Endothelial cell of hepatic sinusoid (primary cell): ENCODE measurements around the gene CD14.
"Not testable (repeated sequence)": the region's sequence is repeated elsewhere in the genome, so short reads cannot be mapped to it uniquely, and the experiment has no call there.

Experiments
- in situ Hi-C: cut with HindIII; loops from 2 replicates; pipeline ENCODE4 v1.10.0; 2017; ENCODE audit warnings: low sequenced_read_pairs

CD14 gene

DNA sequence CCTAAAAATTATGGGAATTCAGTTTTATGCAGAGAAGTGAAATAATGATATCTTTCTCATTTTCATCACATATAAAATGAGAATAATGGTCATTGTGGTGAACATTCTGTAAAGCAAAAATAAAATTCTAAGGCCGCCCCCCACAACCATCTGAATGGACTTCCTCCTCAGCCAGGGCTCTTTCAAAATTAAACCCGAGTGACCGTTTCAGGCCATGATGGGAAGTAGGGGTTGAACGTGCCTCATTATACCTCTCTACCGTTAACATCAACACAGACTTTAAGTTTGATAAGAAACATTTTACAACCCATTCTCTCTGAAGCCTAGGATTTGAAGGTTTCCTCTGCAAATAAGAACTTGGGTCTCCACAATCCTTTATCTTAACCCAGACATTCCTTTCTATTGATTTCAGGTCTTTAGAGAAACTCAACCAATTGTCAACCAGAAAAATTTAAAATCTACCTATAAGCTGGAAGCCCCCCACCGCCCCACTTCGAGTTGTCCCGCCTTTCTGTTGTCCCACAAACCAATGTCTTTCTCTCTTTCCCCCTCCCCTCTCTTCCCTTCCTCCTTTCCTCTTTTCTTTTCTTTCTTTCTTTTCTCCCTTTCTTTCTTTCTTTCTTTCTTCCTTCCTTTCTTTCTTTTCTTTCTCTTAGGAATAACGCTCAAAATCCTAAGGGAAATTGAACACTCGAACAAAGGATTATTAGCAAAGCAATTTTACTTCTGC lies 4.6 kb upstream of the CD14 start:
- in situ Hi-C loops: no loop called here

DNA sequence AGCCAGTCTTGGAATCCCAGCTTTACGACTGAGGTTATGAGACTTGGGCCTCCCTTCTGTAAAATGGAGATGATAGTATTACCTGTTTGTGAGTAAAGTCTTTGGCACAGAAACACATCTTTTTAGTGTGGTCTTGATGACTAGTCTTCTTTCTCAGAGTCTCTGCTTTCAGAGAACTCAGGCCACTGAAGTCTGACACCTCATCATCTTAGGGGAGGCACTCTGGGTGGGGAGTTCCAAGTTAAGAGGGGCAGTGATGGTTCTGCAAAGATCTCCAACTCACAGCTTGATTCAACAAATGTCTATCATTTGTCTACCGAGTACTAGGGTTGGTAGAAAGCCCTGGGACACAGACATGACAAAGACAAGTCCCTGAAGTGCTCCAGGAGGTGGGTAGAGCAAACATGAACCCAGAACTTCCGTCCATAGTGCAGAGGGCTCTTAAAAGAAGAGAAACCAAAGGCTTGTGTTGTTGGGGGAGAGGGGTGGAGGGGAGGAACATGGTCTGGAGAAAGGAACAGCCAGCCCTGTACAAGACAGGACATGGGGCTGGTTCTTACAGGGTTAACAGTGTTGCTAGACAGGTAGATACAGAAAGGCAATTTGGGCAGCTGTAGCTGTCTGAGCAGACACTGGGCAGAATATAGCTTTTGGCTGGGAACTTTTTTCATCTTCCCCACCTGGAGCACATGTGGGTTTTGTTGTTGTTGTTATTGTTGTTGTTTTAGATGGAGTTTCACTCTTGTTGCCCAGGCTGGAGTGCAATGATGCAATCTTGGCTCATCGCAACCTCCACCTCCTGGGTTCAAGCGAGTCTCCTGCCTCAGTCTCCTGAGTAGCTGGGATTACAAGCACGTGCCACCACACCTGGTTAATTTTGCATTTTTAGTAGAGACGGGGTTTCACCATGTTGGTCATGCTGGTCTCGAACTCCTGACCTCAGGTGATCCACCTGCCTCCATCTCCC lies 2.6 kb upstream of the CD14 start:
- in situ Hi-C loops: no loop called here

DNA sequence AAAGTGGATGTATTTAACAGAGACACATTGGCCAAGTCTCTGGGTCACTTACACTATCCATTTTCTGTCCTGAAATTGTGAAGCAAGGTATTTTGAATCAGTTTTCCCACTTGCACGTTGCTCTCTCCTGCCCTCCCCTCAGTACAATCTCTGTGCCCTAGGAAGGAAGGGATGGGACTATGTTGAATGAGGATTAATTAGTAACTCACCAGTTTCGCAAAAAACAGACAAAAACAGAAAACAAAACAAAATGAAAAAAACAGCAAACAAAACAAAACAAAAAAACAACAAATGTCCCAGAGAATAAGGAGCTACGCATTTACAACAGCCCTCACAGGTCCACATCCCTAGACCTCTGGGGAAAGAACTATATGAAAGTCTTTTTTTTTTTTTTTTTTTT lies 1.1 kb upstream of the CD14 start:
- in situ Hi-C loops: no loop called here

DNA sequence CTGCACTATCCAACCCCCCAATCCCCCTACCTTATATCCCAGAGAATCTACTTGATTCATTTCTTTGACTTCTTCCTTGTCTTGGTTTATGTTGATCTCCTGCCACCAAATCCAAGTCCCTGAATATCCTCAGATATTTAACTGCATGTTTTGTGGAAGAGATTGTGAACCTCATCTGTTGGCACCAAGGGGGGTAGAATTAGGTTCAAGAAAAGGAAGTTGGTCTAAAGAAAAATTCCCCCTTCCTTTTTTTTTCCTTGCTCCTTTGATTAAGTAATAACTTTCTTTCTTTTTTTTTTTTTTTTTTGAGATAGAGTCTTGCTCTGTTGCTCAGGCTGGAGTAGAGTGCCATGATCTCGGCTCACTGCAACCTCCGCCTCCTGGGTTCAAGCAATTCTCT lies 526 bp upstream of the CD14 start:
- in situ Hi-C loops: no loop called here

DNA sequence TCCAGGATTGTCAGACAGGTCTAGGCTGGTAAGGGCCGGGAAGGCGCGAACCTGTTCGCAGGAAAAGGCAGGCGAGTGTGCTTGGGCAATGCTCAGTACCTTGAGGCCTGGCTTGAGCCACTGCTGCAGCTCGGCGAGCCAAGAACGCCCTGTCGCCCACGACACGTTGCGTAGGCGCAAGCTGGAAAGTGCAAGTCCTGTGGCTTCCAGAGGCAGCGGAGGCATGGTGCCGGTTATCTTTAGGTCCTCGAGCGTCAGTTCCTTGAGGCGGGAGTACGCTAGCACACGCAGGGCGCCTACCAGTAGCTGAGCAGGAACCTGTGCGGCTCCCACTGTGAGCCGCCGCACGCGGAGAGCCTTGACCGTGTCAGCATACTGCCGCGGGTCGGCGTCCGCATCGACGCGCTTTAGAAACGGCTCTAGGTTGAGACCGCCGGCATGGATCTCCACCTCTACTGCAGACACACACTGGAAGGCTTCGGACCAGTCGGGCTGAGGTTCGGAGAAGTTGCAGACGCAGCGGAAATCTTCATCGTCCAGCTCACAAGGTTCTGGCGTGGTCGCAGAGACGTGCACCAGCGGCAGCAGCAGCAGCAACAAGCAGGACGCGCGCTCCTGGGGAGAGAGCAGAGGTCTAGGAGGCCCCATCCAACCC lies 482 bp downstream of the CD14 start:
- in situ Hi-C loops: no loop called here

DNA sequence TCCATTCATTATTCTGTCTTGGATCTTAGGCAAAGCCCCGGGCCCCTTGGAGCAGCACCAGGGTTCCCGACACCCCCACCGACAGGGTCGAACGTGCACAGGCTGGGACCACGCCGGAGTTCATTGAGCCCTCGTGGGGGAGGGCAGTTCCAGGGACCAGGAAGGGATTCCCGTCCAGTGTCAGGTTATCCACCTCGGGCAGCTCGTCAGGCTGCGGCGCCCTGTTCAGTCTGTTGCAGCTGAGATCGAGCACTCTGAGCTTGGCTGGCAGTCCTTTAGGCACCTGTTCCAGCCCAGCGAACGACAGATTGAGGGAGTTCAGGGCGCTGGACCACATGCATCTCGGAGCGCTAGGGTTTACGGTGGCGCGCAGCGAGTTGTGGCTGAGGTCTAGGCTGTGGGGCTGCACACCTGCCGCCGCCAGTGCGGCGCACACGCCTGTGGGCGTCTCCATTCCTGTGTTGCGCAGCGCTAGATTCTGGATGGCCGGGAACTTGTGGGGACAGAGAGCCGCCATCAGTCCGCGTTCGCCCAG lies 1.1 kb downstream of the CD14 start:
- in situ Hi-C loops: no loop called here

DNA sequence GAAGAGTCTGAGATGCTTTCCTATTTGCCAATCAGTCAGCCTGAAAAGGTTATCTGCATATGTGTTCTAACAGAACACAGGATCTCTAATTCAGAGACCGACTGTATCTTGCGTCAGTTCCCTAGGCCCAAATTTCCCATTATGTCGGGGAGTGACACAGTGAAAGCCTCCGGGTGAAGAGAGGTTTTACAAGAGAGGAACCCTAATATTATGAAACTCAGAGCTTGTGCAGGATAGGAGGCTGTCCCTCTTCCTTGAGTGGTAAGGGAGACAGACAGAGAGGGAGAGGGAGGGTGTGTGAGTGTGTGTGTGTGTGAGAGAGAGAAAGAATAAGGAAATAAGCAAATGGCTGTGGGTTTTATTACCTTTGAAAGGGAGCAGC lies 1.9 kb downstream of the CD14 start:
- in situ Hi-C loops: no loop called here

DNA sequence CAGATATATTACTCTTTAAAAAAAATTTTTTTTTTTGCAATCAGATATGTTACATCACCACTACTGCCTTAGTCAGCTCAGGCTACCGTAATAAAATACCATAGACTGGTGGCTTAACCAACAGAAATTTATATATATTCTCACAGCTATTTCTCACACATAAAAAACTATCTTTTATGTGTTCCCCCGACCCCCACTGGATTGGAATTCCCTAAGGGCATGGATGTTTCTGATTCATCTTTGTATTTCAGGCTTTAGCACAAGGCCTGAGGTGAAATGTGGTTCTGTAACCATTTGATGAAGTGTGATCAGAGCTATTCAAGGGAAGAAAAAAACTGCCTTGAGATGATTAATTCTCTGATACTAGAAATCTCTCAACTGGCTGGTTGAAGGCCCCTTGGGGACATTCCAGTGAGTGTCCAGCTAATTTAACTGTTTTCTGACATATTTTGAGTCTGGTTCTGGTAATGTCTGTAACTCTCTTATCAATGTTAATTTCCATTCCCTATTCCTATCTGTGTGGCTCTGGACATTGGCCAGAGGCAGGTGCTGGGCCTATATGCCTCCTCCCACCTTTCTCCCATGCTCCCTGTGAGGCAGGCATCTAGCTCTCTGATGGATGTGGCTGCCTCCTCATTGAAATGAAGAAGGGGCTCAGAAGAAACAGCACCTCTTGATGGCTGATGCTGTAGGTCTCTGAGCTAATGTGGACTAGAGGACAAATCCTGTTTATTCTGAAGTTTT lies 2.5 kb downstream of the CD14 start:
- in situ Hi-C loops: no loop called here

DNA sequence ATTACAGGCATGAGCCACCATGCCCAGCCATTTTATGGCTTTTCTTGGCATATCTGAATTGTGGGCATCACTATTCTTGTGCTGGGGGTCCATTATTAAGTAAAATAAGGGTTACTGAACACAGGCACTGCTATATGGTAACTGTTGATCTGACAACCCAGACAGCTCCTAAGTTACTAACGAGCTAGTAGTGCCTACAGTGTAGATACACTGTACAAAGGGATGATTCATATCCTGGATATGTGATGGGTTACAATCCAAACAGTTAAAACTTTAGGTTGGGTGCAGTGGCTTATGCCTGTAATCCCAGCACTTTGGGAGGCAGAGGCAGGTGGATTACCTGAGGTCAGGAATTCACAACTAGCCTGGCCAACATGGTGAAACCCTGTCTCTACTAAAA lies 4.3 kb downstream of the CD14 start:
- in situ Hi-C loops: loop anchor here (5.0 kb wide), 1 partner anchor 49 kb away; no protein-coding TSS in a partner anchor

DNA sequence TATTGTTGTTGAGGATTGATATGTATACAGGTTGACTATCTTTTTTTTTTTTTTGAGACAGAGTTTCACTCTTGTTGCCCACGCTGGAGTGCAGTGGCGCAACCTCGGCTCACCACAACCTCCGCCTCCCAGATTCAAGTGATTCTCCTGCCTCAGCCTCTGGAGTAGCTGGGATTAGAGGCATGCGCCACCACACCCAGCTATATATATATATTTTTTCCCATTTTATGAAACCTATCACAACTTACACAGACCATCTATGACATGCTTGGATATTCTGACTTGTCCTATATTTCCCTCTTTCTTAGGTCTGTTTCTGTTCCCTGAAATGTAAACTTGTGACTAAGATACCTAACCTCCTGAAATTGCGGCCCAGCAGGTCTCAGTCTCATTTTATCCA lies 5.0 kb downstream of the CD14 start:
- in situ Hi-C loops: loop anchor here (5.0 kb wide), 1 partner anchor 49 kb away; no protein-coding TSS in a partner anchor

DNA sequence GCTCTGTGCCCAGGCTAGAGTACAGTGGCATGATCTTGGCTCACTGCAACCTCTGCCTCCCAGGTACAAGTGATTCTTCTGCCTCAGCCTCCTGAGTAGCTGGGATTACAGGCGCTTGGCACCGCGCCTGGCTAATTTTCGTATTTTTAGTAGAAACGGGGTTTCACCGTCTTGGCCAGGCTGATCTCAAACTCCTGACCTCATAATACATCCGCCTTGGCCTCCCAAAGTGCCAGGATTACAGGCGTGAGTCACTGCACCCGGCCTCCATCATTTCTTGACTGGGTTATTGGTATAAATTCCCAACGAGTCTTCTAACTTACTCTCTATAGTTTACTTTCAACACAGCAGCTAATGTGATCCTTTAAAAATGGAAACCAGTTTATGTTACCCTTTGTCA lies 8.1 kb downstream of the CD14 start:
- in situ Hi-C loops: loop anchor here (5.0 kb wide), 1 partner anchor 52 kb away; no protein-coding TSS in a partner anchor

DNA sequence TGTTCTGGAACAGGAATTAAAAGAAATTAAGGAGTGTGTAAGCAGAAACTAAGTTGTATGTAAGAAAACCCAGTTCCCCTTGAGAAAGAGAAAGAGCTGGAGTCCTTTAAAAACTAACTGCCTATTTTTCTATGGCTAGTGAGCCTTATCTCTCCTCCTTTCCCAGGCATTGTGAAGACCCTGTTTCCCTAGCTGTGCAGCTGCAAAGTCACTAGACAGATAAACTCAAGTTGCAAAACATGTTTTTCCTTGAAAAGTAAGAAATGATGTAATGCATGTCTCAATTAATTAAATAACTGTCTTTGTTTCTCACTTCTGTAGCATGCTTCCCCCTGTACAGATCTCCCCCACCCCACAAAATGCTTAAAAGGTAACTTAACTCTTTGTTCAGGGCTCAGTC lies 9.9 kb downstream of the CD14 start:
- in situ Hi-C loops: not testable (repeated sequence)

DNA sequence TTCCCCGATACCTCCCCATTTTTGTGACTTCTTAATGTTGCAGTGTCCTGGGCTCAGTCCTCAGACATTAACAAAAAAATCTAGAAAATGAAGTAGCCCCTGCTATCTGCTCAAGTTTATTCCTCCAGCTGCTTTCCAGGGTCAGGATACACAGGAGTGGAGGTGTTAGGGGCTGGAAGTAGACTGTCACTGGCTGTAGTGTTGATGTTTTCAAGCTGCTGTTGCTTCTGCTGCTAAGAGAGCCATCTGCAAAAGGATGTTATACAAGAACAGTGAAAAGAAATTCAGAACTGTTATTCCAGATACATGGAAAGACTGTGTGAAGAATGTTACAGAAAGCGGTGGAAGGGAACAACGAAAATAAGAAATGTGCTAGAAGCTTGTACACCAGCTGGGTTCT lies 10.7 kb downstream of the CD14 start:
- in situ Hi-C loops: no loop called here

DNA sequence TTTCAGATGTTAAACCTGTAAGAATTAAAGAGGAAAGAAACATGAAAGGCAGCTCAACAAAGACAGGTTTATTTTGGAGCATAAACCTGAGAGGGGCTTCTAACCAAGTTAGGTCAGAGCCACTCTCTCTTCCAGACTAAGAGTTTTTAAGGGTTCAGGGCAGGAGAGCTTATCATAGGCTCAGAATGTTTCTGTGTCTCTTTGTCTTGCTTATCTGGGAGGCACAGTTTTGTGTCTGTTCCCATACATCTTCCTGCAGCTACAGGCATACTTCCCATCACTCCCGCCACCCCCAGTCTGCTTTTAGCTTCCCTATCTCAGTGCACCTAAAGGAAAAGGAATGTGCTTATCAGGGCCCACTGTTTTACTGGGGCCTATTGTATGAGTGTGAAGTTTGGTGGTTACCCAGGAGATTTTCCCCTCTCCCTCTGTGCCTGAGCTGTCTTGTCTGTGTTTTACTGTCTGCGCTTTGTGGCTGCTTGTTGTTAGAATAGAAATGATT lies 21.9 kb downstream of the CD14 start:
- in situ Hi-C loops: no loop called here

DNA sequence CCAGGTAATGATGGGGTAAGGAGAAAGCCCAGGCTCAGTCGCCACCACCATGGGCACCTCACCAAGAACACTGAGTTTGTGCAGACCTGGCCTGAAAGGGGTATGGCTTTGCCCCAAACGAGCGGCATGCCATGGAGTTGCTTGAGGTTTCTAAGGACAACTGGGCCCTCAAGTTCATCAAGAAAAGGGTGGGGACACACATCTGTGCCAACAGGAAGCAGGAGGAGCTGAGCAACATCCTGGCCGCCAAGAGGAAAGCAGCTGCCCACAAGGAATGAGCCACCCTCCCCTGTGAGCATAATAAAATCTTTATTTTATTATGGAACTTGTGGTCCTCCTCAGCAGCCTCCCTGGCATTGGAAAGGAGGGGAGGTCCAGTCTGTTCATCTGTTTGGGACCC lies 23.8 kb downstream of the CD14 start:
- in situ Hi-C loops: no loop called here

DNA sequence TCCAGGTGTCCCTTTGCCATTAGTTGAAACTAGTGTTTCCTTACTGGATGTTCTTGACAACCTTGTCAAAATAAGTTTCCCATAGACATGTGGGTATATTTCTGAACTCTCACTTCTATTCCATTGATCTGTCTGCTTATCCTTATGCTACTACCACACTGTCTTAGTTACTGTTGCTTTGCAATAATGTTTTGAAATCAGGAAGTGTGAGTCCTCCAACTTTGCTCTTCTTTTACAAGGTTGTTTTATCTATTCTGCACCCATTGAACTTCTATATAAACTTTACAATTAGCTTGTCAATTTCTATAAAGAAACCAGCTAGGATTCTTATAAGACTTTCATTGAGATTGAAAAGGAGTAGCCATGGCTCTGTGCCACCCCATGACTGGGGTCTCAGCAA lies 24.3 kb downstream of the CD14 start:
- in situ Hi-C loops: no loop called here

DNA sequence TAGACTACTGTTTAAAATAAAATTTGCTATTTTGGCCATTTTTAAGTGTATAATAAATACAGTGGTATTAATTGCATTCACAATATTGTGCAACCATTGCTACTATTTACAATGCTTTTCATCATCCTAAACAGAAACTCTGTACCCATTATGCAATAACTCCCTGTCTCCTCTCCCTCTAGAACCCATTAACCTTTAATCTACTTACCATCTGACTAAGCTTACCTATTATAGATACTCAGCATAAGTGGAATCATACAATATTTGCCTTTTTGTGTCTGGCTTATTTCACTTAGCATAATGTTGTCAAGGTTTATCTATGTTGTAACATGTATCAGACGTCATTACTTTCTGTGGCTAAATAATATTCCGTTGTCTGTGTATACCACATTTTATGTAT lies 25.9 kb downstream of the CD14 start:
- in situ Hi-C loops: no loop called here

DNA sequence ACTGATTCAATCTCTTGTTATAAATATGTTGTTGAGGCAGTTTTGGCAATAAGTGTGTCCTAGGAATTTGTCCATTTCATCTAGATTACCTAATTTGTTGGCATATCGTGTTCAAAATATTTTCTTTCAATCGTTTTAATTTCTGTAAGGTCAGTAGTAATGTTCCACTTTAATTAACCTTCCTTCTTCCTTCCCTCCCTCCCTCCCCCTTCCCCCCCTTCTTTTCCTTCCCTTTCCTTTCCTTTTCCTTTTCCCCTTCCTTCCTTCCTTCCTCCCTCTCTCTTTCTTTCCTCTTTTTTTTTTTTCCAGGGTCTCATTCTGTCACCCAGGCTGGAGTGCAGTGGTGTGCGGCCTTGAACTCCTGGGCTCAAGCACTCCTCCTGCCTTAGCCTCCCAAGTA lies 27.1 kb downstream of the CD14 start:
- in situ Hi-C loops: no loop called here

DNA sequence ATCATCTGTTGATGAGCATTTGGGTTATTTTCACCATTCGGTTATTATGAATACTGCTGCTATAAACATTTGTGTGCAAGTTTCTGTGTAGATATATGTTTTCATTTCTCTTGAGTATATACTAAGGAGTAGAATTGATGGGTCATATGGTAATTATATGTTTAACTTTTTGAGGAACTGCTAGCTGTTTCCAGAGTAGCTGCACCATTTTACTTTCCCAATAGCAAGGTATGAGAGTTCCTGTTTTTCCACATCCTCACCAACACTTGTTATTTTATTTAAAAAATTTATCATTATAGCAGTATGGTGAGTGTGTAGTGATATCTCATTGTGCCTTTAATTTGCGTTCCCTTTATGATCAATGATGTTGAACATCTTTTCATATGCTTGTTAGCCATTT lies 29.2 kb downstream of the CD14 start:
- in situ Hi-C loops: no loop called here

DNA sequence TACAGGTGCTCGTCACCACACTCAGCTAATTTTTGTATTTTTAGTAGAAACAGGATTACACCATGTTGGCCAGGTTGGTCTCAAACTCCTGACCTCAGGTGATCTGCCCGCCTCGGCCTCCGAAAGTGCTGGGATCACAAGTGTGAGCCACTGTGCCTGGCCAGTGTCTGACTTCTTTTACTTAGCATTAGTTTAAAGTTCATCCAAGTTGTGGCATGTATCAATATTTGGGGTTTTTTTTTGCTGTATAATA lies 29.6 kb downstream of the CD14 start:
- in situ Hi-C loops: not testable (repeated sequence)

DNA sequence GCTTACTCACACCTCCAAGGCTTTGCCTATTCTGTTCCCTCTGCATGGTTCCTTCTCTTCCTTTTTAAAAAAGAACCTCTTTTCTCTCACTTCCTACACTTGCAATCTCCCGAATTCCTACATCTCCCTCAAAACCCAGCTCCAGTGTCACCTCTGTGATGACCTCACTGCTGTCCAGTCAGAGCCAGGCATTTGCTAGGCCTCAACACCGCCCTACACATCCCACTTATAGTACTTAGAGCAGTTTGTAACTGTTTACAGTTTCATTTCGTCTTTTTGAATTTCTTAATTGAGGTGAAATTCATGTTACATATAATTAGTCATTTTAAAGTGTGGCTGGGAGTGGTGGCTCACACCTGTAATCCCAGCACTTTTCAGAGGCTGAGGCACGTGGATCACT lies 30.8 kb downstream of the CD14 start:
- in situ Hi-C loops: no loop called here
